Retina (tissue), 1 donor: ENCODE results near the gene NDUFAF8.
"Not testable (repeated sequence)": the region's sequence is repeated elsewhere in the genome, so short reads cannot be mapped to it uniquely, and the experiment has no call there.

Source experiments
- DNase-seq: peaks from one replicate; pipeline ENCODE4 v3.0.0-alpha.2; 2016

NDUFAF8 gene

DNA sequence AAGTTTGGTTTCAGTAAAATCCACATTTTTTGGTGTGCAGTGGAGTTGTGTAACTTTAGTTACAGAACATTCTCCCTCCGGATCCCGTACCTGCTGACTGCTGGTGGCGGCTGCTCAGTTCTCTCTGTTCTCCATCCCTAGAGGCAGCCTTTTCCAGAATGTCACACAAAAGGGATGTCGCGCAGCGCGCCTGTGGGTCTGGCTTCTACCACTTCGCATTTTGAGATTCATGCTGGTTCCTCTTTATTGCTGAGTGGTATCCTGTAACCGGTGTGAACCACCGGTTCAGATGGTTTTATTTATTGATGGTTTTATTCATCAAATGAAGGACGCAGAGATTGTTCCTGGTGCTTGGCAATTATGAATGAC is 15.4 kb upstream of the NDUFAF8 start:
- DNase-seq = no peak

DNA sequence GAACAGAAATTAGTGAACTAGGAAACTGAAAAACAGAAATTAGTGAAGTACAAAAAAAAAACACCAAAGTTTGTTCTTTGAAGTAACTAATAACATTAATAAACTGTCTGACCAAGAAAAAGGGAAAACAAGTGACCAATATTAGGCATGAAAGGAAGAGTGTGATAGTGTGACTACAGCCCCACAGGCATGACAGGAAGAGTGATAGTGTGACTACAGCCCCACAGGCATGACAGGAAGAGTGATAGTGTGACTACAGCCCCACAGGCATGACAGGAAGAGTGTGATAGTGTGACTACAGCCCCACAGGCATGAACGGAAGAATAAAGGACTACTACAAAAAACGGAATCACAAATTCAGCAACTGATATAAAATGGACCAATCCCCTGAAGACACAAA is 11.5 kb upstream of the NDUFAF8 start:
- not testable (repeated sequence) for DNase-seq

- DNase-seq = no peak
These were observed 10.7 kb upstream of the NDUFAF8 start for GRCh38 chr17:81228420-81228819.

DNA sequence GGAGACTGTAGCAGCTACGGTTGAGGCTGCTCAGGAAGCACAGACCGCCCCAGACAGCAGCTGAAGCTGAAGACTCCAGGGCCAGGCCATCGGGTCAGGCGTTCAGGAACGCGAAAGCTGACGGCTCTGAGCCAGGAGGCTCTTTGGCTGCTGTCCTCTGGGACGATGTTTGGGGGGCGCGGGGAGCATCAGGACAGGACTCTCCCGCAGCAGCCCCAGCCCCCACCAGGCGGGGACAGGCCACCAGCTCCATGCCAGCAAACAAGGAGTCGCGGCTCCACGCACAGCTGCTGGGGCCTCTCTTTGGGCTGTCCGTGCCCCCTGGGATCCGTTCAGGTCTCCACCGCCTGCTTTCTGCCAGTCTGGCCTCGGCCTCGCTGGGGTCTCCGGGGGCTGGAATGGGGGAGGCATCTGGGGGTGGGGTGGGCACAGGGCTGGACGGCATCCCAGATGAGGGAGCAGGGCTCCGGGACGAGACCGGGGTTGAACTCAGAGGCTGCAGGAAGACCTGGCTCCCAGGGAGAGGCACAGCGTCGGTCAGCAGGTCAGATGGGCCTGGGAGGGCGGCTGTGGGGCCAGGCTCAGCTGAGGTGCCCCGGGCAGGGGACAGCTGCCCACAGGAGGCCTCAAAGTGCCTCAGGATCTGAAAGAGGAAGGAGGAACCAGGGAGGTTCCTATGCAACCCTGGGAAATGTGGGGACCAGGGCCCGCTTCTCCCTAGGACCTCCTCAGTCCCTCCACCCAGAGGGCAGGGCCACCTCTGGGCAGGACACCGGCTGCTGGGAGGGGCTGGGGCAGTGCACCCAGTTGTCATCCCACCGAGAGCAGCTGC is 10.1 kb upstream of the NDUFAF8 start:
- no peak for DNase-seq

DNA sequence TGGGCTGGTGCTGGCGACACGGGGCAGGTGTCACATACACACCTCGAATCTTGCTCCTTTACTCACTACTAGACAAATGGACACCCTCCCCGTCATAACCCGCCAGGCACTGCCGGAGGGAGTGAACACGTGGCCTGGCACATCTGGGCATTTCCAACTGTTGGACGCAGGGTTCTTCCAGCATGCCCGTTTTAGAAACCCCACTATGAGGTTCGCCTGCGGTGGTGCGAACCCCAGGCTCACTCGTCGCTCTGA is 9.5 kb upstream of the NDUFAF8 start:
- no peak for DNase-seq

GRCh38 chr17:81230043-81230820 is 8.9 kb upstream of the NDUFAF8 start:
- DNase-seq = no peak

GRCh38 chr17:81231121-81231645 is 7.9 kb upstream of the NDUFAF8 start:
- DNase-seq = no peak

DNA sequence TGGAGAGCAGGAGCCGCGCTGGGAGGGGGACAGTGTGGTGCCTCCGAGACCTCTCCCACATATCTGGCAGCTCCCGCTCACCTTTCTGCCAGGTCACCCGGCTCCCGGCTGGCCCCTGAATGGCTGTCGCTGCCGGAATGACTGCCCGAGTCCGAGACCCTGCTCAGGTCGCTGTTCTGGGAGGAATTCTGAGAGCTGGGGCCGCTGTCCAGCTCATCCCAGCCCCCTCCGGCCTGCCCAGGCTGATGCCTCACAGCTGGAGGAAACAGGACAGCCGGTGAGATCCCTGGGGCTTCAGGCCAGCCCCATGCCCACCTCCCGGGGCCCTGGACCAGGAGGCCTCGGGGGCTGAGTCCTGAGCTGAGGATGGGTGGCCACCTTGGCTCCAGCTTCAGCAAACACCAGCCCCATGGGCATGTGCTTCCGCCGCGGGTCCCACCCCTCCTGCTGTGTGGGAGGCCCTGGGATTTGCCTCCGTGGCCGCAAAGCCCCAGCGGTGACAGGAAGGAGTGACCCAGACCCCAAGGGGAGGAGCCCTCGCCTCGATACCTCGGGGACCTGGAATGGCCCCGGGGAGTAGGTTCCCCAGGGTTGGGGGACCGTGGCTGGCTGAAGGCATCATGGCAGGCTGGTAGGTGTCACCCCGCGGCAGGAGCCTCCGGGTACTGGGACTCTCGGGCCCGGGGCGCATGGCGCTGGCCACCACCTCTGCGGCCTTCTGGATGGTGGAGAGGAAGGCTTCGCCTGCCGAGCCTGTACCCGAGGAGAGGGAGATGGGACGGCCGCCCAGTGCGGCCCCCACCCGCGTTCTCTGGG is 7.1 kb upstream of the NDUFAF8 start:
- DNase-seq = no peak

GRCh38 chr17:81232616-81233241 is 6.4 kb upstream of the NDUFAF8 start:
- no peak for DNase-seq

DNA sequence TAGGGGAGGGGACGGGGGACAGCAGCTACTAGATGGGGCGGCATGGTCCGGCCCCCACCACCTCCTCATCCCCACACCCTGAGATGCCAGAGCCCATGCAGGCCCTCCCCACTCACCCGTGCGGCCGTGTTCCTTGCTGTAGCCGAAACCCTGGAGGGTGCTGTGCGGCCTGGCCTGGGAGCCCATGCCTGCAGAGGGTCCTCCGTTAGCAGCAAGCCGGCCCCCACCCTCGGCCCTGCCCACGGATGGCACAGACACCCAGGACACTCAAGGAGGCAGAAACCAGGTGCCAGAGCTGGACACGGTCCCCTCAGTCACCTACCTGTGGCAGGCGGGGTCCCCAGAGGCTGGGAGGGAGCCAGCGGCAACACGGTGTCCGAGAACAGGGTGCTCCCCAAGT is 5.8 kb upstream of the NDUFAF8 start:
- DNase-seq = no peak

DNA sequence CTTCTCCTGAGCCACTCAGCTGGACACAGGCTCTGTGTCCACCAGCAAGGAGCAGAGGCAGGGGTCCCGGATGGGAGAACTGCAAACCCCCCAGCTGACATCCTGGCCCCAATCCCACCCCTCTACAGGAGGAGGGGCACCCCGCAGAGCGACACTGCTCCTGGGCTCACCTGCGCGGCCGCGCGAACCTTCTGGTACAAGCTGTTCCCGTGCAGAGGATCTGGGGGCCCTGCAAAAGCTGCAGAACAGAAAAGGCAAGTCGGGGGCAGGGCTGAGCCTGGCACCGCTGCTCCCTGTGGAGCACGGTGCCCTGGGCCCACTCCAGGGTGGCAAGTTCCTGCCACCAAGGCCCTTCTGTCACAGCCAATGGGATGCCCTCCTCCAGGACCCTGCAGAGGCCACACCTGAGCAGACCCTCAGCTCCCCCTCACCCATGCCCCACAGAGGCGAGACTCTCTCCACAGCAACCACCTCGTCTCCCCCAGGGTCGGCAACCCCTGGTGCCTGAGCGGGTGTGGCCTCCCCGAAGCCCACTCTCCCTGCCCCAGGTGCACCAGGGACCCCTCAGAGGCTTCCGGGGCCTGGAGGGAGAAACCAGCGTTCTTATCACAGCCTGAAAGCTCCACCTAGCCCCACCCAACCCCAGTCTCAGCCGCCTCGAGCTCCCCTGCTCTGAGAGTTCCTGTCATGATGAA is 5.2 kb upstream of the NDUFAF8 start:
- DNase-seq = no peak

DNA sequence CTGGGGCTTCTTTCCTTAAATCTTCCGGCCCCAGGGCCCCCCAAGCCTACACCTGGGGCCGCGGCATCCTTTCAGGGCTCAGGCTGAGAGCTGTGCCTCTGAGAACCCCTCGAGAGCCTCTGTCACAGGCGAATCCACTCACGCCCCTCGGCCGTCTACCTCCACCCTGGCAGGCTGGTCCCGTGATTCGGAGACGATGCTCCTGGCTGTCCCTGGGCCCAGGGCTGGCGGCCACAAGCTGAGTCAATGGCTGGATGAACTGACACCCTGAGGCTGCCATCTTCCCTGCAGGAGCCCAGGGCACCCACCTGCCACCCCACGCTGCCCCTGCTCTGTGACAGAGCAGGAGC is 4.6 kb upstream of the NDUFAF8 start:
- no peak for DNase-seq

DNA sequence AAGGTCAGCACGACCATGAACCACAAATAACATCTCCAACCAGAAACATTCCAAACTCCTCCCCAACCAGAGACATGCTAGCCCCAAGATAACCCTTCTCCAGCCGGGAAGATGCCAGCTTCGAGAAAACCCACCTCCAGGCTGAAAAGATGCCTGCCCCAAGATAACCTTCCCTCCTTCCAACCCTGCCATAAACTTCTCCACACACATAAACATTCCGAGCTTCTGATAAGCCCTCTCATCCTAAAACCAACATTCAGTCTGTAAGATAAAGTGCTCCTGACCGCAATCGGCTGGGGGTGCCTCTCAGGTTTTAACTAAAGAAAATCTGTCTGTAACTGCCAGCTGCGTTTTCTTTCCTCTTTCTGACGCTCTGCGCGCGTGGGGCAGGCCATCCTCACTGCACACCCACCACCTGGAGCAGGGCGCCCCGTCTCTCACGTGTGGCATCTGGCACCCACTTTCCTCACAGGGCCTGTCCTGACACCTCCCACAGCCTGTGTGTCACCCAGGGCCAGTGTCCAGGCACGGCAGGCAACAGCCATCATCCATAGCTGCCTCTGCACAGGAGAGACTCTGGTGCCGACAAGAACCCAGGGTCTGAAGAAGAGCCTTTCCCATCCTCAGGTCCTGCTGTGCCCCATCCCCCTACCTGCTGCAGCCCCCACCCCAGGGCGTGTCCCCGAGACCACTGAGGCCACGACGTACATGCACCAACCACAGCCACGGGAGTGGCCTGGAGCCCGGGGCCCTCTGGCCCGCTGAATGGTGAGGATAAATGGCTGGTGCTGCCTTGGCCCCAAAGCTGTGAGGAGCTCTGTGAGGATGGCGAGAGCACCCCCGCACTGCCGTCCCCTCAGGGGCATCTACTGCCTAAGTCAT is 3.9 kb upstream of the NDUFAF8 start:
- no peak for DNase-seq

DNA sequence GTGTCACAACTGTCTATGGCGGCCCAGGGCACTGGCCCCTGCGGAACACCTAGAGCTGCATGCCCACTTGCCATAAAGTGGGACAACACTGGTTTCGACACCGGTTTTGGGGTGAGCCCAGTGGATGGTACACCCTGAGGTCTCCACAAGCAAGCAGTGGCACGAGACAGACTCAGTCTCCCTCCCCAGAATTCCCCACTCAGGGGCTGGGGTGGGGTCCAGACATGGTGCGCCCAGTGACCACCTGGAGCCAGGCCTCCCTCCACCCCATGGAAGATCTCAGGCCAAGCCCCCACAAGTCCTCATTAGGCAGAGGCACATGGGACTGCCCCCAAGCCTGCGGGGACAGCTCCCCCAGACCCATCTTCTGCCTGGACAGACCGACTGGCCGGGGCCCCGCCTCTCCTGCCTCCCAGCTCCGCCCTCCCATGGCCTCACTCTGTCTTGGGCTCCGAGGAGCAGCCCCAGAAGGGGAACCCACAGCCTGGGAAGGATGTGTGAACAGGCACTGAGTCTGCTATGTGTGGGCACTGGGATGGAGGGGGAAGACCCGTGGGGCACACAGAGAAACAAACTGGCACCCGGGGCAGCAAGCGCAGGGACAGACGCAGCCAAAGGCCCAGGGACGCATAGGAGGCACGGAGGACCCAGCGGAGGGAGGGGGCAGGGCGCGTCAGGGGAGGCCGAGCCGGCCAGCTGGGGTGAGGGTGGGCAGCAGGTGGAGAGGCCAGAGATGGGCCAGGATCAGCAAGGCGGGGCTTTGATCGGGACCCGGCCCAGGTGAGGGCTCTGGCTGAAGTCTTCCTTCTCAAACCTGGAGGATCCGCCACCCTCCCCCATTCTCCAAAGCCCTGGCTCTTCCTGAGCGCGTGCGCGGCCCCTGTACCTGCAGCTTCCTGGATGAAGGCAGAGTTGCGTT is 3.0 kb upstream of the NDUFAF8 start:
- no peak for DNase-seq

DNA sequence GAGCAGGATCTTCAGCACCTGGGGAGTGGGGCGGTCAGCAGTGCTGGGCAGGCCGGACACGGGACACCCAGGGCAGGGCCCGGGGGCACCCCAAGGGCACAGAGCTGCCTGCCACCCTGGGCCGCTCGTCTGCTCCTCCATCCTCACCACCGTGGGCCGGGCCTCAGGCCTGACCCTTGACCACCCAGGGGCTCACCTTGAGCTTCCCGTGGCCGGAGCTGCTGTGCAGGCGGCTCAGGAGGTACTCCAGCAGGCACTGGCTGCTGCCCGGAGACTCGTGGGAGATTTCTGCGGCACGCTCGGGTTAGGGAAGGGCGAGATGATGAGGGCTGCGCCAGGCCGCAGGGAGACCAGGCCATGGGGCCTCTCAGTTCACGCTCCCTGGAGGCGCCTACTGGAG is 2.3 kb upstream of the NDUFAF8 start:
- DNase-seq = no peak

DNA sequence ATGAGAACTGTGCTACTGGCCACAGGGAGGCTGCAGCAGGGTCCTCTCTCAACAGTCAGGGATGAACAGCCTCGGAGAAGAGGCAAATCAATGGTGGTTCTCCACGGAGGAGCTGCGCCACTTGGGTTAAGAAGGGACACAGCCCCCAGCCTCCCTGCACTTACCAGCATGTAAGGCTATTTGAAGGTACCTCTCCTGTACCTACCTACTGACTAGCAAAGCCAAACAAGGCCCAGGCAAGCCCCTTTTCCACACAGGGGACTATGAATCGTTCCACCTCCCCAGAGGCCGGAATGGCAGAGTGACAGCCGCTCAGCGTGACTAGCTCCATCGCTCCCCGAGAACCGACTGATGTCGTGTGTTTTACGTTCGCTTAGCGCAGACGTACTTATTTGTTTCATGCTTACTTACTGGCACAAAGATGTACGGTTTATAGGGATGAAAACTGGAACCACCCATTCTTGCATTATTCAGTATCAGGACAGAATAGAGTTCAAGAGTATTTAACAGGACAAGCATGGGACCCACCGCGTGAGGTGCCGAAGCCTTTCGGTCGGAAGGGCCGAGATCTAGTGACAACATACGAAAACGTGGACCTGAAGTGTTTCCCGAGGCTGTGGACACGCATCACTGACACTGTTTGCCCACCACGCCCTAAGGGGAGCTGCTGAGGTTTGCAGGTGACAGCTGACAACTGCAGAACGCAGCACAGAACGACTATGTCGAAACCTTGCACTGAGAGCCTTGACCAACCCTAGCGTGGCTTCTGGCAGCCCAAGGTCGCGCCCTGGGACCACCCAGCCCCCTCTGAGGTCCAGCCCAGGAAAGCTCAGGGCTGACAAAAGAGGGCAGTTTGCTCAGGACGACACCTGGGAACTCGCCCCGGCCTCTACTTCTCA is 1.3 kb upstream of the NDUFAF8 start:
- DNase-seq = no peak

DNA sequence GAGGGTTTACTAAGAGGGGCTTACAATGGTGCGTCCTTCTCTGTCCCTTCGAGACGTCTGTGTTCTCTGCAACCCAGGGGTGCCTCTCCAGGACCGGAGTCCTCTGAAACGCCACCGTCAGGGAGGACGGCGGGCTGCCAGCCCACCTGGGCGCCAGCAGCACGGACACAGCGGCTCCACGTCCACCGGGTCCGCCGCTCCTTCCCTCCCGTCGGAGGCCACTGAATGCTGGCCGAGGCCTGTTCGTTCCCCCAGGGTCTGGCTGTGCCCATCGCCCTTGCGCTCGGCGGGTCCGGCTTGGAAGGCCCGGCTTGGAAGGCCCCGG is 666 bp upstream of the NDUFAF8 start:
- DNase-seq = no peak

- no peak for DNase-seq
These were observed 817 bp downstream of the NDUFAF8 start for GRCh38 chr17:81239714-81240555.
